IMR-90 (cell line): Measurements from ENCODE around the gene MYH3. TPM values are rescaled to one million over a fixed set of nuclear protein-coding genes. Genes with fewer than 3 reads are reported as not detected.

Source experiments
- ATAC-seq: fragments of 200-7000 bp; cut with Tn5 transposase; 2 replicates; pipeline ENCODE4 v1.9.1; 2020; ENCODE audit warnings: low read depth, mild to moderate bottlenecking, moderate library complexity
- BruUV-seq: library from RNA; stranded (reverse); fragments of 400-500 nt; replicated peaks from 2 replicates; lab custom pipeline; 2021; lab: Mats Ljungman, UMichigan
- CTCF ChIA-PET: fragments of 300-600 bp; formaldehyde crosslinking; extraction: SDS; loops from one replicate; lab custom pipeline; 2021; ENCODE audit warnings: antibody characterized with exemption; lab: Yijun Ruan, JAX
- POLR2A ChIA-PET: fragments of 300-600 bp; sonication (Branson Sonifier 250); formaldehyde crosslinking; loops from one replicate; lab custom pipeline; 2022; ENCODE audit warnings: antibody characterized with exemption; ENCODE audit not compliant: unreplicated experiment; lab: Charles Lee
- DNase-seq: peaks from one replicate; pipeline ENCODE4 v3.0.0; 2013
- H2AFZ ChIP-seq: replicated peaks from 2 replicates; pipeline ENCODE3; 2013; ENCODE audit warnings: low read length, mild to moderate bottlenecking; ENCODE audit not compliant: poor library complexity
- H2AK5ac ChIP-seq: 2 replicates; pipeline ENCODE4 v1.6.1; 2013; ENCODE audit warnings: low read depth, low read length, inconsistent platforms
- H2AK9ac ChIP-seq: replicated peaks from 2 replicates; pipeline ENCODE3; 2013; ENCODE audit warnings: mild to moderate bottlenecking, low read depth, low read length, moderate library complexity; ENCODE audit not compliant: poor library complexity
- H2BK120ac ChIP-seq: 2 replicates; pipeline ENCODE4 v1.6.1; 2013; ENCODE audit warnings: low read depth, low read length, inconsistent platforms
- H2BK15ac ChIP-seq: 3 replicates; pipeline ENCODE4 v1.6.1; 2013; ENCODE audit warnings: low read depth, low read length, inconsistent platforms
- H2BK20ac ChIP-seq: 2 replicates; pipeline ENCODE4 v1.6.1; 2013; ENCODE audit warnings: low read depth, mild to moderate bottlenecking, inconsistent platforms, low read length, moderate library complexity
- H2BK5ac ChIP-seq: 2 replicates; pipeline ENCODE4 v1.6.1; 2013; ENCODE audit warnings: mild to moderate bottlenecking, low read depth, low read length, inconsistent platforms; ENCODE audit not compliant: poor library complexity, severe bottlenecking
- H3K14ac ChIP-seq: replicated peaks from 2 replicates; pipeline ENCODE4 v1.6.1; 2013; ENCODE audit warnings: low read depth, low read length, inconsistent platforms
- H3K18ac ChIP-seq: 2 replicates; pipeline ENCODE4 v1.6.1; 2013; ENCODE audit warnings: low read depth, low read length, control low read depth
- H3K23ac ChIP-seq: 2 replicates; pipeline ENCODE4 v1.6.1; 2013; ENCODE audit warnings: low read depth, low read length, inconsistent platforms
- H3K27ac ChIP-seq: 2 replicates; pipeline ENCODE4 v1.5.1; 2013; ENCODE audit warnings: mild to moderate bottlenecking, control low read depth, low read length; ENCODE audit not compliant: insufficient read depth
- H3K27me3 ChIP-seq: 2 replicates; pipeline ENCODE4 v1.6.1; 2013; ENCODE audit warnings: low read length; ENCODE audit not compliant: control insufficient read depth, insufficient read depth
- H3K36me3 ChIP-seq: 2 replicates; pipeline ENCODE4 v1.6.1; 2013; ENCODE audit warnings: low read length, mixed read lengths; ENCODE audit not compliant: control insufficient read depth, insufficient read depth
- H3K4ac ChIP-seq: 2 replicates; pipeline ENCODE4 v1.6.1; 2013; ENCODE audit warnings: low read depth, low read length, inconsistent platforms
- H3K4me1 ChIP-seq: 2 replicates; pipeline ENCODE4 v1.6.1; 2013; ENCODE audit warnings: low read length, mixed read lengths; ENCODE audit not compliant: control insufficient read depth, insufficient read depth
- H3K4me2 ChIP-seq: 2 replicates; pipeline ENCODE4 v1.6.1; 2013; ENCODE audit warnings: low read depth, mild to moderate bottlenecking, control low read depth, low read length, moderate library complexity
- H3K4me3 ChIP-seq: 2 replicates; pipeline ENCODE4 v1.5.1; 2013; ENCODE audit warnings: low read depth, mild to moderate bottlenecking, control low read depth, low read length, moderate library complexity; ENCODE audit not compliant: insufficient read depth
- H3K56ac ChIP-seq: 2 replicates; pipeline ENCODE4 v1.6.1; 2013; ENCODE audit warnings: low read length, inconsistent platforms; ENCODE audit not compliant: insufficient read depth; ENCODE audit errors: extremely low read depth
- H3K79me1 ChIP-seq, 2 experiments: 2 replicates each; pipeline ENCODE4 v1.6.1; 2013; ENCODE audit warnings: low read length in 2 of 2, inconsistent platforms in 1 of 2, low read depth in 1 of 2
- H3K9ac ChIP-seq: 2 replicates; pipeline ENCODE4 v1.6.1; 2013; ENCODE audit warnings: low read depth, low read length, control low read depth
- H3K9me1 ChIP-seq: 2 replicates; pipeline ENCODE4 v1.6.1; 2013; ENCODE audit warnings: low read length, inconsistent platforms; ENCODE audit not compliant: insufficient read depth
- H3K9me3 ChIP-seq: 2 replicates; pipeline ENCODE4 v1.6.1; 2013; ENCODE audit warnings: low read length; ENCODE audit not compliant: control insufficient read depth, insufficient read depth
- H4K20me1 ChIP-seq: 2 replicates; pipeline ENCODE4 v1.6.1; 2013; ENCODE audit warnings: low read length, inconsistent platforms; ENCODE audit not compliant: insufficient read depth
- H4K5ac ChIP-seq: 2 replicates; pipeline ENCODE4 v1.6.1; 2013; ENCODE audit warnings: mild to moderate bottlenecking, low read depth, low read length, control low read depth
- H4K8ac ChIP-seq, 2 experiments: 2 replicates each; pipeline ENCODE4 v1.6.1; 2013; ENCODE audit warnings: low read depth in 2 of 2, low read length in 2 of 2, control low read depth in 1 of 2, inconsistent platforms in 1 of 2
- H4K91ac ChIP-seq: 2 replicates; pipeline ENCODE4 v1.6.1; 2013; ENCODE audit warnings: low read depth, low read length, inconsistent platforms; ENCODE audit not compliant: insufficient read depth
- ELK1 ChIP-seq: fragments of 150-350 bp; IDR thresholded peaks from 2 replicates; pipeline ENCODE4 v1.6.1; 2016; ENCODE audit warnings: low read depth, mild to moderate bottlenecking, low read length, moderate library complexity, borderline replicate concordance
- MAFK ChIP-seq: IDR thresholded peaks from 2 replicates; pipeline ENCODE4 v1.6.1; 2012; ENCODE audit warnings: low read depth, low read length, improper control_type of control experiment
- RFX5 ChIP-seq: IDR thresholded peaks from 2 replicates; pipeline ENCODE4 v1.8.0; 2012; ENCODE audit warnings: low read depth, mild to moderate bottlenecking, low read length, moderate library complexity
- WGBS, 2 experiments: methylation state at CpG; one replicate each; pipeline versions ENCODE4 v1.1.5 to v1.1.7; 2013; ENCODE audit warnings: missing lambda C conversion rate in 2 of 2; ENCODE audit not compliant: insufficient read length in 1 of 2; ENCODE audit errors: extremely low coverage in 2 of 2; 5-methylcytosine and 5-hydroxymethylcytosine counted together
- dilution Hi-C: fragments of 300-500 bp; cut with HindIII; formaldehyde crosslinking; loops from one replicate; pipeline ENCODE4 v1.14.3; 2018; ENCODE audit warnings: low sequenced_read_pairs; ENCODE audit not compliant: unreplicated experiment
- in situ Hi-C: fragments of 300-500 bp; cut with MboI; formaldehyde crosslinking; loops from 3 replicates; pipeline ENCODE4 v1.14.3; 2019; ENCODE audit warnings: low sequenced_read_pairs, inconsistent platforms, mixed read lengths
- intact Hi-C: fragments of 100-400 bp; cut with micrococcal nuclease; formaldehyde crosslinking; loops from 2 replicates; pipeline ENCODE4 v1.10.0; 2022
- polyA plus RNA-seq, 3 experiments: library from polyadenylated mRNA; depleted of rRNA; stranded (reverse); fragments of >200 nt; gene quantifications; 2 replicates each; pipeline ENCODE4 v1.2.3, GENCODE V29; 2012; ENCODE audit warnings: low replicate concordance in 1 of 3
- total RNA-seq: library from RNA; depleted of rRNA; stranded (reverse); fragments of >200 nt; gene quantifications from 2 replicates; pipeline ENCODE4 v1.2.3, GENCODE V29; 2012

Gene MYH3
- total and polyA plus RNA-seq, 2 of the 4 experiments (the other 2 are of a cell fraction): 0.54 to 0.63 TPM

- ATAC-seq (no peak), DNase-seq (no peak)
- H3K14ac ChIP-seq: no peak overlapping the region
- no peak overlapping the region for H2BK5ac ChIP-seq
- TF ChIP-seq RFX5 (no peak), MAFK (peak; percentile 90), ELK1 (no peak)
- in situ Hi-C loops (no loop called here), intact Hi-C loops (no loop called here), dilution Hi-C loops (no loop called here)
- H2BK15ac ChIP-seq: no peak overlapping the region
- no peak overlapping the region for H4K91ac ChIP-seq
- no peak overlapping the region for H4K5ac ChIP-seq
- CTCF ChIA-PET: no interaction called here
- H3K9ac ChIP-seq: no peak overlapping the region
- H2BK20ac ChIP-seq: no peak overlapping the region
- no peaks in the 10 kb centered on the region for H3K9me1 ChIP-seq
- H3K36me3 ChIP-seq: peaks cover 24% of the 10 kb centered on the region
- POLR2A ChIA-PET: no interaction called here
- H3K4me2 ChIP-seq: no peak overlapping the region
- peaks cover 6 to 16% of the 10 kb centered on the region in 2 experiments for H3K79me1 ChIP-seq
- no peak overlapping the region for H3K4me3 ChIP-seq
- H4K20me1 ChIP-seq: no peaks in the 10 kb centered on the region
- BruUV-seq: no TSS peak
- no peak overlapping the region for H3K23ac ChIP-seq
- no peak overlapping the region for H3K18ac ChIP-seq
- no peaks in the 10 kb centered on the region for H3K27me3 ChIP-seq
- H2BK120ac ChIP-seq: no peak overlapping the region
- H3K4ac ChIP-seq: no peak overlapping the region
- no peak overlapping the region for H3K27ac ChIP-seq
- H3K4me1 ChIP-seq: no peaks in the 10 kb centered on the region
- H2AK9ac ChIP-seq: no peak overlapping the region
- no peak overlapping the region for H2AK5ac ChIP-seq
- no peak overlapping the region for H3K56ac ChIP-seq
- no CpG with 5 or more reads among the region's 2 CpGs for WGBS, 2 experiments
- H3K9me3 ChIP-seq: no peaks in the 10 kb centered on the region
- no peak overlapping the region for H4K8ac ChIP-seq
- no peak overlapping the region for H2AFZ ChIP-seq
These were observed 30.4 kb upstream of the MYH3 start for GRCh38 chr17:10687499-10687898.
